VCaP (cell line): ENCODE results near the gene TTC24.

Experiments
- H3K27ac ChIP-seq: fragments of 450-650 bp; 2 replicates; pipeline ENCODE4 v1.5.1; 2017
- TF ChIP-seq, protein P1 (sequence below): fragments of 450-650 bp; conservative IDR thresholded peaks from 2 replicates; pipeline ENCODE4 v1.5.1; 2017; ENCODE audit warnings: mild to moderate bottlenecking, moderate library complexity

Gene TTC24

DNA sequence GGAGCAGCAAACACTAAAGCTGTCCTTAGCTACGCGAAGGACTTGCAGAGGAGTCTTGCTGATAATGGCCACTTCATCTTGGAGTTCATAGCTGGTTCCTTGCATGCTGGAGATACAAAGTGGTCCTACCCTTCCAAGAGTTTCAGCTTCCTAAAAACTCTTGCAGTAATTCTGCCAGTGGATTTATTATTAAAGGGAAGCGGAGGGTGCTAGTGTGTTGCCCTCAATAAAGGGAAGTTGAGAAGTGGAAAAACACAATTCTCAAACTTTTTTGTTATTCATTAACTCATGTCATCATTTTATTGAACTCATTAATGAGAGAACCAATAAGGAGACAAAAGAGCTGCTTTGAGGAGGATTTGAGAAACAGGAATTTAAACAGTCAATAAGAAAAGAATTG is 33.1 kb downstream of the TTC24 start:
- TF ChIP-seq, protein P1, sequence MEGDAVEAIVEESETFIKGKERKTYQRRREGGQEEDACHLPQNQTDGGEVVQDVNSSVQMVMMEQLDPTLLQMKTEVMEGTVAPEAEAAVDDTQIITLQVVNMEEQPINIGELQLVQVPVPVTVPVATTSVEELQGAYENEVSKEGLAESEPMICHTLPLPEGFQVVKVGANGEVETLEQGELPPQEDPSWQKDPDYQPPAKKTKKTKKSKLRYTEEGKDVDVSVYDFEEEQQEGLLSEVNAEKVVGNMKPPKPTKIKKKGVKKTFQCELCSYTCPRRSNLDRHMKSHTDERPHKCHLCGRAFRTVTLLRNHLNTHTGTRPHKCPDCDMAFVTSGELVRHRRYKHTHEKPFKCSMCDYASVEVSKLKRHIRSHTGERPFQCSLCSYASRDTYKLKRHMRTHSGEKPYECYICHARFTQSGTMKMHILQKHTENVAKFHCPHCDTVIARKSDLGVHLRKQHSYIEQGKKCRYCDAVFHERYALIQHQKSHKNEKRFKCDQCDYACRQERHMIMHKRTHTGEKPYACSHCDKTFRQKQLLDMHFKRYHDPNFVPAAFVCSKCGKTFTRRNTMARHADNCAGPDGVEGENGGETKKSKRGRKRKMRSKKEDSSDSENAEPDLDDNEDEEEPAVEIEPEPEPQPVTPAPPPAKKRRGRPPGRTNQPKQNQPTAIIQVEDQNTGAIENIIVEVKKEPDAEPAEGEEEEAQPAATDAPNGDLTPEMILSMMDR = no peak
- H3K27ac ChIP-seq = peak overlapping the region; percentile 94

DNA sequence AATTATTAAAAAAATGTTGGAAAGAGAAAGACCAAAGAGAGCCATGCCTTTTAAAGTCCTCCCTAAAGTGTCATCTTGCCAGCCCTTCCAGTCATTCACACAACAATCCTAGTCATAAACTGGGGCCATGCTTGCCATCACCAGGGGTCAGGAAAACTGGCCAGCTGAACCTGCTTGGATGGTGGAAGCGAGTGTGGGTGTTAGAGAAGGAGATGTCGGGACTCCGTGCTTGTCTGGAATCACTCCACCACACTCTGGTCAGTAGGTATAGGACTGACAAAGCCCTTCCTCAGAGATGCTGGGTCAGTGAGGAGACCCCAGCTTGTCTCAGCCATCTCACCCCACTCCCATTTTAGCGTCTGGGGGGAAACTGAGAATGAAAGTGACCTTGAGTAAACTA is 36.4 kb downstream of the TTC24 start:
- TF ChIP-seq, protein P1 = no peak
- peak overlapping the region; percentile 94 for H3K27ac ChIP-seq

DNA sequence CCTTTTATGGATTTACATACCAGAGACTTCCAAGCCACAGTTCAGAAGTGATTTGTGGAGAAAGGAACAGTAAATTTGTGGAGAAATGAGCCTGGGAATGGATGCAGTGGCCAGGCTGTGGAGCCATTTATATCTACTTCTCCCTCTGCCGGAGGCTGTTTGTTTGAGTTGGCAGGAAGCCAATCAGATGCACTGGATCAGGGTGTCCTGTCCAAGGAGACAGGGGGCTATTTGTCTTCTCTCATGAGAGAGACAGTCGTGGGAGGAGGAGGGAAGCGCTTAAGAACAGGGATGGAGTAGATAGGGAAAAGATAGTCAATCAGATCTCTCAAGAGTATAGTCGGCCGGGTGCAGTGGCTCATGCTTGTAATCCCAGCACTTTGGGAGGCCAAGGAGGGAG is 36.9 kb downstream of the TTC24 start:
- peak overlapping the region; percentile 94 for H3K27ac ChIP-seq

DNA sequence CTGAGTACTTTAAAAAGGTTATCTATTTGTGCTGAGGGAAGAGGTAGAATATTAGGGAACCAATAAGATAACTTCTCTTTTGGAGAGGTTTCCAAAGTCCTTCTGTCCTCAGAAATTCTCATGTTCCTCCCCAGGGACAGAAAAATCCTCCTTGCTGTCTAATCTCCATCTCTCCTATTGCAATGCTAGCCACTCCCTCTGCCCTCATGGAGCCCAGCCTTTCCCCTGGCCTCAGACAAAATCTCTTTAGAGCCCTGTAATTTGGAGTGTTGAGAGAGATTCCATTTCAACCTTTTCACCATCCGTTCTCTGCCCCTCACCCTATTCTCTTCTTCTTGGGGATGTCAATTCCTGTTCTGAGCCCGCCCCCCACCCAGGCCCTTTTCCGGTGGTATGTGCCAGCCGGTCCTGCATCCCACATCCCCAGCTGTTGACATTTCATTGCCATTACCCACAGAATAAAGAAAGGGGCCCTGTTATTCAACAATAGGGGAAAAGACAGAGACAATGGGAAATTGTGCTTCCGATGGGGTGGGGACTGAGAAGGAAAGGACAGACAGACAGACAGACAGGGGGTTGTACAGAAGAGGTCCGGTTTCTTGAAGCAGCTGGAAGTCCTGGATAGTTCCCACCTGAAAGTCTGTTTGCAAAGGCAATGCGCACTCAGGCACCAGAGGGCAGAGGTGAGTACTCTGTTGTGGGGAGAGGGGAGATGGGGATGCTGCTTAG is 39.5 kb downstream of the TTC24 start, which contains the start of gene HAPLN2:
TSS of gene HAPLN2 (plus strand) at position 563 of the 729 bp plus-strand sequence. CDS start 4,076 bp downstream, outside the sequence.
- TF ChIP-seq, protein P1 = peak; percentile 58; the same call in 1 of the 2 replicates
- no peak within 1 kb of the TSS; the same call in 1 of the 2 replicates for H3K27ac ChIP-seq

More for the DNA sequence above, 36.9 kb downstream of the TTC24 start:
- TF ChIP-seq, protein P1 = no peak

DNA sequence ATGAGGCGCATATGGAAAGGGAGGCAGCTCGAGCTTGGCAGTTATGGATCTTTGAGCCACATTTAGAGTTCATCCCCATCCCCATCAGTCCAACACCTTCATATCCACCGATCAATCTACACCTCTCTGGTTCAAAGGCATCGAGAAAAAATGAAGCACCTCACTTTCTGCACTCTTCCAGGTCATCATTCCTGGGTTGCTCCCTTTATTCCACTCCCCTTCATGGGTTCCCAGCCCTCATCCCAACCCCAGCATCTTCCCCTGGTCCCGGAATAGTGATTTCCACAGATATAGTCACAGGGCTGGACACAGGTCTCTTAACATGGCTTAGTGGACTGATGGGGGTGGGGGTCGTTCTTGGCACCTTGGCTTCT is 40.0 kb downstream of the TTC24 start:
- H3K27ac ChIP-seq = no peak overlapping the region

DNA sequence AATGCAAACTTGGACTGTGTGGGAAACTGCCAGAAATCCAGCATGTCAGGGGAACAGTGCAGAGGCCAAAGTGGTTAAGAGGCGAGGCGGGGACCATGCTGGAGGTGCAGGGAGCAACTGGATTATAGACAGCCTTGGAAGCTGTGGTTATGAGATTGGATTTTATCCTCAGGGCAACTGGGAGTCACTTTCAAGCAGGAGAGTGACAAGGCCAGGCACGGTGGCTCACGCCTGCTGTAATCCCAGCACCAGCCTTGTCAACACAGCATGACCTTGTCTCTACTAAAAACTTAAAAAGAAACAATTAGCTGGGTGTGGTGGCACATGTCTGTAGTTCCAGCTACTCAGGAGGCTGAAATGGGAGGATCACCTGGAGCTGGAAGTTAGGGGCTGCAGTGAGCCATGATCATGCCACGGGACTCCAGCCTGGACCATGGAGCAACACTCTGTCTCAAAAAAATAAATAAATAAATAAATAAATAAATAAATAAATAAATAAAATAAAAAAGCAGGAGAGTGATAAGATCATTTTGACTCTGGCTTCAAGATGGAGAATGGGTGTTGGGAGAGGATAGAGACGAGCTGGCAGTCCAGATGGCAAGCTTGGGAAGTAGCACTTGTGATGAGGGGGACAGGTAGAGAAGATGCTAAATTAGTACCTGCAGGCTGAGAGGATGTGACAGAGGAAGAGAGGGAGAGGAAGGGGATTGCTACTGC is 43.2 kb downstream of the TTC24 start:
- H3K27ac ChIP-seq = no peak overlapping the region
- TF ChIP-seq, protein P1 = no peak

More for the DNA sequence above, 40.0 kb downstream of the TTC24 start:
- TF ChIP-seq, protein P1 = 0 out of 2 replicates have a peak, but pooled peaks have one; percentile 3
